PFSK-1 (cell line): ENCODE measurements around the gene BAZ2B.

Source experiments
- FOXP2 ChIP-seq: optimal IDR thresholded peaks from 2 replicates; pipeline ENCODE3; 2011; ENCODE audit warnings: borderline replicate concordance, control low read depth, inconsistent platforms; ENCODE audit not compliant: insufficient read depth; ENCODE audit errors: extremely low read length, extremely low read depth
- POLR2AphosphoS5 ChIP-seq: IDR thresholded peaks from 2 replicates; pipeline ENCODE4 v1.6.1; 2012; ENCODE audit warnings: low read depth, mild to moderate bottlenecking, control low read depth, low read length, moderate library complexity
- REST ChIP-seq, 2 experiments: IDR thresholded peaks; 2 replicates each; pipeline versions ENCODE4 v1.6.1 to v1.8.0; 2011 to 2012; ENCODE audit warnings: low read depth in 2 of 2, low read length in 2 of 2, control low read depth in 1 of 2, inconsistent platforms in 1 of 2, mild to moderate bottlenecking in 1 of 2, moderate library complexity in 1 of 2; ENCODE audit not compliant: insufficient read depth in 1 of 2
- SIN3A ChIP-seq: IDR thresholded peaks from 2 replicates; pipeline ENCODE4 v1.6.1; 2012; ENCODE audit warnings: mild to moderate bottlenecking, low read length, moderate library complexity, borderline replicate concordance; ENCODE audit not compliant: insufficient read depth
- TAF1 ChIP-seq: IDR thresholded peaks from 2 replicates; pipeline ENCODE4 v1.6.1; 2012; ENCODE audit warnings: low read length, control low read depth, borderline replicate concordance; ENCODE audit not compliant: insufficient read depth

DNA sequence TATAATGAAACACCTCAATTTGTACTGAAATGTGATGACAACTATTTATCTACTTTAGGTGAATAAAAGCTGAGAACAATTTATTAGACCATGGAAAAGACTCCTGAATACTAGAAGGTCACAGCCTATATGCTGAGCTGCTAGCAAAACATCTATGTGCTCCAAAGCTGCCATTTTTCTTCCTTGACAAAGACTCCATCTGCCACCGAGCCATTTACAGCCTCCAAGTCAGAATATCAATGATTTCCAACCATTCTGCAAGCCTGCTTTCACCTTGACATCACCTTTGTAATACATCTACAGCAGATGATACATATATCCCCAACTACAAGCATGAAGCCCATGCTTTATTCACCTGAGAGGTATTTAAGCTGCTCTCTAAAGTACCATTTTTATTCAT lies 84.9 kb downstream of the BAZ2B start:
- TF ChIP-seq REST (IDR thresholded peaks at IDR 0.05; ENCODE audit: insufficient read depth in 1 of 2, low read depth in 2 of 2, low read length in 2 of 2) (no peak), POLR2AphosphoS5 (no peak), SIN3A (no peak), FOXP2 (no peak), TAF1 (no peak)
